ENCODE results near the gene NPVF. TPM values are rescaled to one million over a fixed set of nuclear protein-coding genes. Genes with fewer than 3 reads are reported as not detected.

The NPVF gene
- total RNA-seq, 1 donor = not detected

DNA sequence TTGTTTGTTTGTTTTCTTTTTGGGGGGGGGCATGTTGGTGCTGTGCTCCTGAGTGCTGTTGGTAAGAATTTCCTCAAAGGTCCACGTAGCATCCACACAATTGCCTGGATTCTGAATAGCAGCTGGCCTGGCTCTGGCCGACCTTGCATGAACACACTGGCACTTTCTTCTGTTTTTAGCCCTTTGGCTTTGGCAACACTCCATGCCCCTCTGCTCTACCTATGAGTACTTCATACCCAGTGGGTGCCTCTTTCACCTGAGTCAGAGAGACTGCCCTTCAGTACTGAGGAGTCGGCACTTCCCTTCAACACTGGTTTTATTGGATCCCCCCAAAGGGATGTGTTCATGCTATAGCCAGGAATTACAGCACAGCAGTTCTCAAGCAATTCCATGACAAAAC lies 7.2 kb upstream of the NPVF start:
- no peak for DNase-seq (ENCODE audit: low read depth in 2 of 3, low spot score in 2 of 3)

DNA sequence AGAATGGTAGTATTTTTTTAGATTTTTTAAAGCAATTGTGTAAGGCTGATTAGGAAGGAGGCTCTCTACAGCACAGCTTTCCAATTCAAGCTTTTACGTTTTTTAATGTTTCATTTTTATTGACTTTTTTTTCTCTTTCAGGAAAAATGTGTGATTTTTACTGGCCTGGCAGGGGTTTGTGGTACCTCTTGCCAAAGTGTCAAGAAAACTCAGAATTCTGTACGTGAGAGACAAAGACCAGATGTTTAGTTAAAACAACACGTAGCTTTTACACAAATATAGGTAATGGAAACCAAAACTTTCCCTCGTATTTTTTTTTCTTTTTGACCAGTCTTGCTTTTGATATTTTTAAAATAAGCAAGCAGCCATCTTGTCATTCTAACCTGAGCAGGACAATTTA lies 6.0 kb upstream of the NPVF start:
- DNase-seq (ENCODE audit: low read depth in 2 of 3, low spot score in 2 of 3) = no peak

DNA sequence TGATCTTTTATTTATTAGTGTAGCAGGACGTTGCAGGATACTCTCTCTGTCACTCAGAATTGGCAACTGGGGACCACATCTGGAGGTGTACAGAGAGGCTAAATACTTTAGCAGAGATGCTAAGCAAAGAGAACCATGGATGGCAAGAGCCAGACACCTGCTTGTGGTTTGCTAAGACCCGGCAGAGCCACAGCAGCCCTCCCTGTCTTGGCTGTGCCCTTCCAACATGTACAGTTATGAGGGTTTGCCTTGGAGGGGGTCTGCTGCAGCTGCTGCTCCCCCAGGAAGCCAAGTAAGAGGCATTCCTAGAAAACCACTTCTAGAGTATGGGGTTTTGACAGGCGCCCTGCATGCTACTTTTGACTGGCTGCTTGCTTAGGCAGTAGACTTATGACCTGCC lies 5.1 kb downstream of the NPVF start:
- no peak for DNase-seq (ENCODE audit: low read depth in 2 of 3, low spot score in 2 of 3)

DNA sequence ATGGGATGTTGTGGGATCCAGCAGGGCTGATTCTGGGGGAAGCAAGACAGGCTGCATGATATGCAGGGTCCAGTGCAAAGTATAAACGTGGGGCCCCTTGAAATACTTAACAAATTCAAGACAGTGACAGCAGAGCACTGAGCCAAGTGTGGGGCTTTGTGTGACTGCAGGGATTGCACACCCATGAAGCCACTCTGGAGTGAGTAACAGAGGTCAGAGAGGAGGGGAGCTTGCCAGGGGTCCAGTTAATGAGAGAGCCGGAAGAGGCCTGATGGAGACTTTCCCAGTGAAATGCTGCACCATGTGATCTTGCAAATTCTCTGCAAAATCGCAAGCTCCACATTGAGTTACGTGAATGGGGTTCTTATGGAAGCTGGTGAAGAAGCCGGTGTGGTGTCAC lies 5.6 kb downstream of the NPVF start:
- DNase-seq (ENCODE audit: low read depth in 2 of 3, low spot score in 2 of 3) = no peak

DNA sequence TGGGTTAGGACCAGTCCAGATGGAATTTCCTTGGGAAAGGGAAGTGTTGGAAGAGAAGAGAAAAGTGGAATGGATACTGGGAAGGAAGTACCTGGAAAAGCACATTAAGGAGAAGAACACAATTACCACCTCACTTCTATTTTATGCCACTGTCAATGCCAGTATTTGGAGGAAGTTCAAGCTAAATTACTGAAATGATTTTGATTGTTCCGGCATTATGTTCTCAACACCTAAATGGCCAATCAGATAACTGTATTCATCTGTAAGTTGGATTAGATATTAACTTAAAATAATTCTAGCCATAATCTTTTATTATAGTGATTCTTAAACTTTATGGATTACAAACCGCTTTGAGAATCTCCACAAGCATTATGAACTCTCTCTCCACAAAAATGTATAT lies 7.3 kb downstream of the NPVF start:
- DNase-seq (ENCODE audit: low read depth in 2 of 3, low spot score in 2 of 3) = no peak

DNA sequence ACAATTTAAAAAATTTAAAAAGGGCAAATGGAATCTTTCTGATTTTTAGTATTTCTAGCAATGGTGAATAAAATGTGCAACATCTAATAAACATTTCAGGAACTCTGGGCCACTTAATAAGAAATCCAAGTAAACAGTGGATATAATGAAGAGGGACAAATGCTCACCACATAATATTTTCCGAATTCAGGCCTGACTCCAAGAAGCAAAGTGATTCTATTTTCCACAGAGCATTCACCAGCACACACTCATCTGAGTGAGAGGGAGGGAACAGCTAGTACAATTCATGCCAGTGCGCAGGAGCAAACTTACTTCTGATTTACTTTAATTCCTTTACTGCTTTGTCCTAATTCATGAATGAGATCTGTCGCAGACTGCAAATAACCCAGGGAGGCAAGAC lies 10.1 kb downstream of the NPVF start:
- DNase-seq (ENCODE audit: low read depth in 2 of 3, low spot score in 2 of 3) = no peak

DNA sequence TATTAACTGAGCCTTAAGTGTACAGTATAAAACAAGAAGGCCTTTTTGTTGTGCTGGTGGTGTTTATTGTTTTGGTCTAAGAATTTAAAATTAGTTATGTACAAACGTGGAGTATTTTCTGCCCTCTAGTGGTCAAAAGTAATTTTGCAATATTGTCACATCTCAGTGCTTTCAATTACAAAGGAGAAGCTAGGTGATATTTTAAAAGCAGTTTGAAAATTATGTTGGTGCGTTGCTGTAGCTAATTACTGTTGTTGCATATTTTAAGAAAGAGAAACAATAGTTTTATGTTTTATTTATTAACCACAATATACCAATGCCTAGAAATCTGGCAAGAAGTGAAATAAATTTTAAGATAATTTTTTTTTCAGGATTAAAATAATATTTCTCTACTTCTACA lies 11.4 kb downstream of the NPVF start:
- DNase-seq (ENCODE audit: low read depth in 2 of 3, low spot score in 2 of 3) = peak; percentile 7 to 76 (median 44)

DNA sequence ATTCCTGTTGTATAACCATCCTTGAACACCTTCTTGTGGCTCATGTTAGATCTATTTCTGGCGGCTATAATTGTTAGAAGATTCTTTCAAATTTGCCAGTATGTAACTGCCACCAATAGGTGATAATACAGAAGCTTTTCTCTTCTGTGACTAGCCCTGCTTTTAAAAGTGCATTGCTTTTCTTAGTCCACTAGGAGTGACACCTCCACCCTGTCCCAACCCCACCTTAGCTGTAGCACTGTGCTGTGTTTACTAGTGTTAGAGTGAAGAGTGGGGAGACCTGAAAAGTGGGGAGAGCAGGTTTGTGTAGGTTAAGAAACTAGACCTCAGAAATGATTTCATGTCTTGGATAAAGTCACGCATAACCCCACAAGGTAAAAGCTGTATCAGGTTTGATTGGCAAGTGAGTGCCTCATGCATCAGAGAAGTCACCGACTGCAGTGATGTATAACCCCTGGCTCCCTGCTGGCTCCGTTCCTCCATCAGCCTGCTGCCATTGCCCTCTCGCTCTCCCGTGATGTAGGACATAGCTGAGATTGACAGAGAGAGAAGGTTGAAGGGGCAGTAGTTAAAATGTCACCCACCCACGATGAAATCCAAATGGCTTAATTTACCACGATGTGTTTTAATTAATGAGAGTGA lies 12.5 kb downstream of the NPVF start:
- DNase-seq (ENCODE audit: low read depth in 2 of 3, low spot score in 2 of 3) = no peak

DNA sequence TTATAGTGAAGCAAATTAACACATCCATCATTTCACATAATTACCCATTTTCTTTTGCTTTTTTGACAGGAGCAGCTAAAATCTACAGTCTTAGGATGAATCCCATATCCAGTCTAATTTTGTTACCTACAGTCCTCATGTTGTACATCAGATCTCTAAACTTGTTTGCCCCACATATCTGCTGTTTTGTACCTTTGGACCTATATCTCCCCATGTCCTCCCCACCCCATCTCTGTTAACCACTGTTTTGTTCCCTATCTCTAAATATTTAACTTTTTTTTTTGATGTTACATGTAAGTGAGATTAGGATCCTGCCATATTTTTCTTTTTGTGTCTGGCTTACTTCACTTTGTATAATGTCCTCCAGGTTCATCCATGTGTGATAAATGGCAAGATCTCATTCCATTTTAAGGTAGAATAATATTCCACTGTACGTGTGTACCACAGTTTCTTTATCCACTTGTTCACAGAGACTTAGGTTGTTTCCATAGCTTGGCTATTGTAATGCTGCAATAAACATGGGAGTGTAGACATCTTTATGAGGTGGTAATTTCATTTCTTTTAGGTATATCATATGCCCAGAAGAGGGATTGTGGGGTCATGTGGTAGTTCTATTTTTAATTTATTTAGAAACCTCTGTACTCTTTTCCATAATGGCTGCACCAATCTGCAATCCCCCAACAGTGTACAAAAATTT lies 19.6 kb downstream of the NPVF start:
- no peak for DNase-seq (ENCODE audit: low read depth in 2 of 3, low spot score in 2 of 3)

DNA sequence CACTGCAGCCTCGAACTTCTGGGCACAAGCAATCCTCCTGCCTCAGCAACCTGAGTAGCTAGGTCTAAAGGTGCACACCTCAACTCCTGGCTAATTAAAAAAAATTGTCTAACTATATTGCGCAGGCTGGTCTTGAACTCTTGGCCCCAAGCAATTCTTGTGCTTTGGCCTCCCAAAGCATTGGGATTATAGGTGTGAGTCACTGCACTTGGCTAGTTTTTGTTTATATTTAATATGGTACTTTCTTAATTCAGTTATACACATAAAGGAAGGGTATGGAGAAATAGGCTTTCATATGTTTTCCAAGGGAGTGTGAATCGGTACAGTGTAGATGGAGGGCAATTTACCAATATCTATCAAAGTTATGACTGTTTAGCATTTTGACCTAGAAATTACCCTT lies 20.4 kb downstream of the NPVF start:
- no peak for DNase-seq (ENCODE audit: low read depth in 2 of 3, low spot score in 2 of 3)

DNA sequence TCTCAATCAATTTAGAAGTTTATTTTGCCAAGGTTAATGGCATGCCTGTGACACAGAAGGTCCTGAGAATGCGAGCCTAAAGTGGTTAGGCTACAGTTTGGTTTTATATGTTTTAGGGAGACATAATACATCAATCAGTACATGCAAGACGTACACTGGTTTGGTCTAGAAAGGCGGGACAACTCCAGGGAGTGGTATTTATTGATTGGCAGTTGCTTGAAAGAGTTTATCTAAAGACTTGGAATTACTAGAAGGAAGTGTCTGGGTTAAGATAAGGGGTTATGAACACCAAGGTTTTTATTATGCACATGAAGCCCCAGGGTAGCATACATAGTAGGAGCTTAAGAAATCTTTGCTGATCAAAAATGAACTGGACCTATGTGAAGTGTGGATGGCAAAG lies 21.5 kb downstream of the NPVF start:
- DNase-seq (ENCODE audit: low read depth in 2 of 3, low spot score in 2 of 3) = no peak

DNA sequence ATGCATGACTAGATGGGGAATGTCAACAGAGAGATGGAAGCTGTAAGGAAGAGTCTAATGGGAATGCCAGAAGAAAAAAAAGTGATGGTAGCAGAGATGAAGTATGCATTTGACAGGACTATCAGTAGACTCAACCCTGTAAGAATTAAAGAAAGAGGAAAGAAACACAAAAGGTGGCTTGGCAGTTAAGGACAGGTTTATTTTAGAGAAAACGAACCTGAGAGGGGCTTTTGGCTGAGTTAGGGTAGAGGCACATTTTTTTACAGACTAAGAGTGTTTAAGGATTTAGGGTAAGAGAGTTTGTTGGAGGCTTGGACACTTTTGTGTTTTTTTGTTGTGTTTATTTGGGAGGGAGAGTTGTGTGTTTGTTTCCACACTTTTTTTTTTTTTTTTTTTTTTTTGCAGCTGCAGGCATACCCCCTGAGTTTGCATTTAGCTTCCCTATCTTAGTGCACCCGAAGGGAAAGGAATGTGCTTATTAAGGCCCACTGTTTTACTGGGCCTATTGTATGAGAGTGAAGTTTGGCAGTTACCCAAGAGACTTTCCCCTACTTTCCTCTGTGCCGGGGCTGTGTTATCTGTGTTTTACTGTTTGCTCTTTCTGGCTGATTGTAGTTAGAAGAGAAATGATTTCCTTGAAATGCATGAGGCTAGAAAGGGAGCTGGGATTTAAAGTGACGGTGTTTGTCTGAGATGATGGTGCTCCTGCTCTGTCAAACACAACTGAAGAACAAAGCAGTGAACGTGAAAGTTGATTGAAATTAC lies 32.0 kb downstream of the NPVF start:
- DNase-seq (ENCODE audit: low read depth in 2 of 3, low spot score in 2 of 3) = no peak

DNA sequence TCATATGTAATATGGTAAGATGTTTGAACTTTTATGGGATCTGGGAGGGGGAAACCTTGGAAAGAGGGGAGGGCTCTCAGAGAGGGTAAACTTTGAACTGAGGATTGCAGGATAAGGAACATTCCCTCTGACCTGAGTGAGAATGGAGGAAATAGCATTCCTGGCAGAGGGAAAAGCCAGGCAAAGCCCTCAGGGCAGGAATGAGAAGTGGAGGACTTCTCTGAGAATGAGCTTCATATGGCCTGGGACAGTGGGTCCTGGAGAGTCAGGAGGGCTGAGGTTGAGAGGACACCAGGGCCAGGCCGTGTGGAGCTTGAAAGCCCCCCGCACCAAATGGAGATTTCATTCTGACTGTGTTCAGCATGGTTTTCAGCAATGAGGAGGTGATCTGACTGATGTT lies 34.2 kb downstream of the NPVF start:
- no peak for DNase-seq (ENCODE audit: low read depth in 2 of 3, low spot score in 2 of 3)

DNA sequence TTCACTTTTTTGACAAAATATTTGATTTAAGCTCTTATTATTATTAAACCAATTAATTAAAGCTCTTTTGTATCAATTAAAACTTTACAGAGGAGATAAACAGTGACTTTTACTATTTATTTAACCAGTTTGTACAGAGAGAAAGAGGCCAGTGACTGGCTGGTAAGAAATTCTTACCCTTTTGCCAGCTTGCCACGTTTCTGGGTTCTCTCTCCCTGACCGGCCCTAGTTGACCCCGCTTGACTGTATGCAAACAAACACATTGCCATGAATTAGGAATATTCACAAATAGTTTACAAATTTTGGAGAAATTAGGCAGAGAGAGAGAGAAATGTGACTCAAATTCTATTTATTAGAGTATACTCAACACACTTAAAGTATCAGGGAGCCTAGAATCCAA lies 36.2 kb downstream of the NPVF start:
- no peak for DNase-seq (ENCODE audit: low read depth in 2 of 3, low spot score in 2 of 3)

DNA sequence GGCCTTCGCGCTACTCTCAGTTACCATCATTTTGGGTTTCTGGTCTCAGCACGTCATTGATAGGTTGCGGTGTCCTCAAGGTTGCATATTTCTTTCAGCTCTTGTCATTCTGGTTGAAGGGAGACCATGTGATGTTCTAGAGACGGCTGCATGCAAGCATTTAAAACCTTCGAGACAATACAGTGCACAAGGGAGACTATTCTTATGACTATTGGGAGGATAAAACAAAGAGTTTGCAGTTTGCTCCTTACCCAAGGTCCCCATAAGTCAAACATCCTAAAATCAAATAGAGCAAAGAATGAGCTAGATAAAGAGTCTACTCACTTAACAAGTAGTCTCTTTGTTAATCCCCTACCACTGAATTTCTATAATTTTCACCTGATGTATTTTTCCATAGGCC lies 39.1 kb downstream of the NPVF start:
- DNase-seq (ENCODE audit: low read depth in 2 of 3, low spot score in 2 of 3) = no peak

DNA sequence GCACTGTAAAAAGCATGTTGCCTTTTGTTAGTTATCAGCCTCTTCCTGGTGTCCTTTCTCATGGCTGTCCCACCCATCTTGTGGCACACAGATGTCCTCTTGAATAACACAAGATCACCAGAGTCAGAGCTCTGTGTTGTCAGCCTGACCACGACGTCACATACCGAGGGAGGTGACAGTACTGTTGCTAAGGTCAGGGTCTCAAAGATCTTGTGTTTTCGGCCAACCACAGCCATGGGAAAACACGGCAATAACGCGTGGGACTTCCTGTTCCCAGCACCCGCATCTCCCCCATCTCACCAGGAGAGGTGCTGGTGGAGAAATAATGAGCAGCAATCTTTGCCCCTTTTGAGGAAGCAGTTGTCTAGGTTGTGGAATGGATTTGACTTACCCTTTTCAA lies 40.4 kb downstream of the NPVF start:
- peak in 2 of 3 donors; percentile 1 to 5 for DNase-seq (ENCODE audit: low read depth in 2 of 3, low spot score in 2 of 3)

DNA sequence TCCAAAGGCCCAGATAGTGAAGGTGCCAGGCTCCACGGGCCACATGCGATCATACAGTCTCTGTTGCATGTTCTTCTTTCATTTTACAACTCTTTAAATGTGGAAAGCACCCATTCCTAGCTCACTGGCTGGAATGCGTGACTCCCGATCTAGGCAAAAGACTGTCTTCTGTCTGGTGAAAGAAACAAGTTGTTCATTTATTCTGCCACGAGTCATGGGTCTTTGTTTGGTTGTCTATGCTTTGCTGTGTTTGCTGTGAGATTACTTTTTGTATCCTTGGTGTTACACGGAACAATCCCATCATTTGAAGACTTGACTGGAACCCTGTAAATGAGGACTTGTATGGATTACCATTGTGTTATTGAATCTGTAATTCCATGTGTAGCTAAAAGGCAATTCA lies 41.9 kb downstream of the NPVF start:
- no peak for DNase-seq (ENCODE audit: low read depth in 2 of 3, low spot score in 2 of 3)

DNA sequence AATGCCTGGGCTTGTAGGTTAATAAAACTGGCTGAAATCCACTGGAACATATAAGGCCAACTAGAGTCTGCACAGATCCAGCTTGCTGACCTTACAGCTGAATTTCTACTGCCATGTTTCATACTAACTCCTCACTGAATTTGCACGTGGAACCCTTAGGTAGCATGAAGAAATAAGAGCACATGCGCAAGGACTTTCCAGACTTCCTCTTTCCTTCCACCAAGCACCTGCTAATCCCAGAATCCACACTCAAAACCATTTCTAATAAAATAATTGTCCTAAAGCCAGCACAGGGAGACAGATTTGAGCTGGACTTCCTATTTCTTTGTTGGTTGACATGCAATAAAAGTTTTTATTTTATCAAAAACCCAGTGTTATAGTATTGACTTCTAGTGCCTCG lies 46.8 kb downstream of the NPVF start:
- DNase-seq (ENCODE audit: low read depth in 2 of 3, low spot score in 2 of 3) = no peak

DNA sequence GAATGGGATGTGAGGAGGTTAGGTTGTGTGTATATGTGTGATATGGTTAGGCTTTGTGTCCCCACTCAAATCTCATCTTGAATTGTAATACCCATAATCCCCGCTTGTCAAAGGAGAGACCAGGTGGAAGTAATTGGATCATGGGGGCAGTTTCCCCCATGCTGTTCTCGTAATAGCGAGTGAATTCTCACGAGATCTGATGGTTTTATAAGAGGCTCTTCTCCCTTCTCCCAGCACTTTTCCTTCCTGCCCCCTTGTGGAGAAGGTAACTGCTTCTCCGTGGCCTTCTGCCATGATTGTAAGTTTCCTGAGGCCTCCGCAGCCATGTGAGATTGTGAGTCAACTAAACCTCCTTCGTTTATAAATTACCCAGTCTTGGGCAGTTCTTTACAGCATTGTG lies 47.3 kb downstream of the NPVF start:
- DNase-seq (ENCODE audit: low read depth in 2 of 3, low spot score in 2 of 3) = no peak

DNA sequence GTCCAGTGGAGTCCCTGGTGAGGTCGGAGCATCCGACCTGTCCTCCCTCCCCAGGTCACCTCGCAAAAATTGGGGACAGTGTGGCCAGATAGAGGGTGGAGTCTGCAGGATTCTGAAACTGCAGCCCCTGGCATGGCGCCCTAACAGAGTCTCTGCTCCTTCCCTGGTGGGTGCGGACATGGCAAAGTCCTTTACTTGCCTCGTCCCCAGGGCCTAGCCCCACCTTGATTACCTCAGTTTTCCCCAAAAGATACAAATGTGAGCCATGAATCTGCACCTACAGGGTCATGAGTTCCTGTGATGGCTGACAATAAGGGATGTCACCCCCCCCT lies 47.7 kb downstream of the NPVF start:
- no peak for DNase-seq (ENCODE audit: low read depth in 2 of 3, low spot score in 2 of 3)

DNA sequence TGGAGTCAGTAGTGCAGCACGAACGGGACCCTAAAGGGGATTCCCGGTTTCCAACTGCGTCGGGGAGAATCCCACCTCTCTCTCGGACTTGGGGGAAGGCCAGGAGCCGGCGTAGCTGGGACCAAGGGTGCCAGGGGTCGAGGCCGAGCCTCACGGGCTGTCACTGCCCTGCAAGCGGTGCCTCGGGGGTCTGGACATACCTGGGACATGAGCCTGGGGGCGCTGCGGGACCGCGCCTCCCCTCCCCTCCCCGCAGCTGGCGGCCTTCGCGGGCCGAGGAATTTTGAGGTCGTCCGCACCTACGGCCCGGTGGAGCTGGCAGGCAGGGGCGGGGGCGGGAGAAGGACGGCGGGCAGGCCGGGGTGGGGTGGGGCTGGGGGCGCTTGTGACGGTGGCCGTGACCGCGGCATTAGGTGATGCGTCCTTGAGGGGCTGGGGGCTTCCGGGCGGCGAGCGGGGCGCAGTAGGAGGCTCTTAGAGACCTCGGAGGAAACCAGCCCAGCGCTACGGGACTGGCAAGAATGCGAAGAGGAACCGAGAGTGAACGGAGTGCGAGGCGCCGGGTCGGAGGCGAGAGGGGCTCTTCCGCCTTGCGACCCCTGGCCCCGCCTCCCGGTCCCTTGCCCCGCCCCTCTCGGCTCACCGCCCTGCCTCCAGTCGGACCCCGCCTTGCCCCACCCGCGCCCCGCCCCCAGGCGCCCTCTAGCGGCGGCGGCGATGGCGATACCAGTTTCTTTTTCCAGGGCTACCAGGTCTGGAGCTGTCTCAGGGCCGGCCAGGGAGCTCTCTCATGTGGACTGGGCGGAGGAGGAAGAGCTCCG lies 48.3 kb downstream of the NPVF start:
- DNase-seq (ENCODE audit: low read depth in 2 of 3, low spot score in 2 of 3) = peak; percentile 75 to 93 (median 92)

All from hematopoietic multipotent progenitor cell (in vitro differentiated cells).